Right lobe of liver (tissue), 6 donors: ENCODE data around the gene SRRM3. TPM values are rescaled to one million over a fixed set of nuclear protein-coding genes. Genes with fewer than 3 reads are reported as not detected.
A peak's percentile ranks its signal among the peaks of the same experiment; 100 is the strongest.
"Not testable (repeated sequence)": the region's sequence is repeated elsewhere in the genome, so short reads cannot be mapped to it uniquely, and the experiment has no call there.

Source experiments
- ATAC-seq, 4 donors: fragments of 200-7000 bp; cut with Tn5 transposase; one replicate each; pipeline ENCODE4 v1.9.1; 2020; ENCODE audit warnings: mild to moderate bottlenecking in 4 of 4, moderate library complexity in 4 of 4
- DNase-seq, 3 donors: peaks; one replicate each; pipeline ENCODE4 v3.0.0-alpha.2; 2020
- H3K27ac ChIP-seq, 3 donors: fragments of 200-600 bp; one replicate each; pipeline ENCODE4 v1.8.0; 2022
- H3K27me3 ChIP-seq, 2 donors: fragments of 200-600 bp; one replicate each; pipeline ENCODE4 v1.8.0; 2022
- H3K36me3 ChIP-seq, 4 donors: fragments of 200-600 bp; sonication (generic) in 1 of 4; one replicate each; pipeline versions ENCODE4 v1.5.1 to v1.8.0; 2017 to 2022; ENCODE audit warnings: control low read depth in 1 of 4
- H3K4me1 ChIP-seq, 4 donors: fragments of 200-600 bp; sonication (generic) in 1 of 4; one replicate each; pipeline versions ENCODE4 v1.5.1 to v1.8.0; 2017 to 2022; ENCODE audit warnings: control low read depth in 1 of 4
- H3K4me3 ChIP-seq, 3 donors: fragments of 200-600 bp; one replicate each; pipeline ENCODE4 v1.8.0; 2022
- H3K9me3 ChIP-seq, 4 donors: fragments of 200-600 bp; sonication (generic) in 1 of 4; one replicate each; pipeline versions ENCODE4 v1.5.1 to v1.8.0; 2017 to 2022; ENCODE audit warnings: control low read depth in 1 of 4
- CTCF ChIP-seq, 4 donors: fragments of 200-600 bp in 3 of 4; fragments of 450-650 bp in 1 of 4; IDR thresholded peaks; one replicate each; pipeline versions ENCODE4 v1.5.1 to v1.8.0; 2016 to 2022; ENCODE audit warnings: antibody characterized with exemption in 4 of 4, mild to moderate bottlenecking in 2 of 4
- POLR2A ChIP-seq: fragments of 450-650 bp; IDR thresholded peaks from one replicate; pipeline ENCODE4 v1.6.1; 2017; ENCODE audit warnings: antibody characterized with exemption, mild to moderate bottlenecking
- WGBS: methylation state at CpG from one replicate; pipeline ENCODE4 v1.1.6; 2018; ENCODE audit warnings: low coverage, low lambda C conversion rate; ENCODE audit not compliant: insufficient coverage; ENCODE audit errors: missing lambda C conversion rate; 5-methylcytosine and 5-hydroxymethylcytosine counted together
- intact Hi-C, 2 donors: fragments of 100-400 bp; cut with DNase I; formaldehyde crosslinking; loops; one replicate each; pipeline versions ENCODE4 v1.11.2 to v1.14.1; 2022
- long read RNA-seq: library from polyadenylated mRNA; unstranded; transcript quantifications from one replicate; pipeline ENCODE4 v2.0.0, GENCODE V29; 2019
- total RNA-seq, 6 experiments: library from RNA; depleted of rRNA in 2 of 6; stranded (reverse); fragments of >200 nt in 2 of 6; fragmentation: NEBNext Ultra II Directional in 3 of 6; extraction: Animal tissue kit (Norgen Biotek cat#: 25700) in 3 of 6; gene quantifications; one replicate each; pipeline versions ENCODE4 v1.1.0 to v1.2.4, GENCODE V29; 2016 to 2023
- donor health status: DM: no; HTN: yes; CAD: no.
- donor health status: DM: no; HTN: no; CAD: no.
- donor health status: DM: no; HTN: no; CAD: no.
- donor health status: DM: no; HTN: yes; CAD: no.
- donor health status: DM: no; HTN: yes; CAD: no.

The SRRM3 gene
- under 1 TPM in 4 of 6 experiments, not detected in 2; 0.14 to 0.37 (median 0.19) TPM for total RNA-seq
- long read RNA-seq: 0 reads

- Histone ChIP-seq H3K9me3 (no peaks in the 10 kb centered on the region), H3K4me1 (no peaks in the 10 kb centered on the region), H3K27ac (no peak within 1 kb of the TSS), H3K27me3 (peaks cover 0 to 4% of the 10 kb centered on the region in 2 donors), H3K36me3 (no peaks in the 10 kb centered on the region), H3K4me3 (no peak within 1 kb of the TSS)
- TF ChIP-seq POLR2A (no peak), CTCF (IDR thresholded peaks at IDR 0.05) (peak; percentile 44 to 74 (median 52))
- DNase-seq (peak; percentile 76 to 81 (median 81)), ATAC-seq (peak; percentile 91 to 100 (median 96))
- intact Hi-C loops: no loop called here
- WGBS: 0% methylated on average over 2 of the region's 57 CpGs
Observed at GRCh38 chr7:76201732-76202665, at the start of gene SRRM3. TSS of gene SRRM3 (plus strand) at chr7:76201896. CDS start at chr7:76235067, 33,171 bp downstream.

- WGBS: 73% methylated on average over 5 of the region's 5 CpGs
- no peak overlapping the region for H3K4me3 ChIP-seq
- no peak for ATAC-seq
- no peaks in the 10 kb centered on the region for H3K36me3 ChIP-seq
- no peak overlapping the region for H3K27ac ChIP-seq
- no peaks in the 10 kb centered on the region for H3K4me1 ChIP-seq
- no peak for DNase-seq
- H3K27me3 ChIP-seq: no peaks in the 10 kb centered on the region
- H3K9me3 ChIP-seq: no peaks in the 10 kb centered on the region
- intact Hi-C loops: no loop called here
- no peak for TF ChIP-seq CTCF (IDR thresholded peaks at IDR 0.05)
Observed at GRCh38 chr7:76151932-76152331, 49.8 kb upstream of the SRRM3 start.

GRCh38 chr7:76153571-76154230, 48.0 kb upstream of the SRRM3 start:
- DNase-seq, H3K36me3 ChIP-seq, H3K9me3 ChIP-seq, H3K4me1 ChIP-seq, H3K4me3 ChIP-seq, H3K27ac ChIP-seq, intact Hi-C loops, ATAC-seq, H3K27me3 ChIP-seq: not testable (repeated sequence)
- WGBS: 65% methylated on average over 5 of the region's 5 CpGs

- no peaks in the 10 kb centered on the region for H3K36me3 ChIP-seq
- no peak overlapping the region for H3K27ac ChIP-seq
- 41% methylated on average over 6 of the region's 6 CpGs for WGBS
- DNase-seq (peak; percentile 65 to 87 (median 80)), ATAC-seq (peak; percentile 86 to 98 (median 97))
- no peak overlapping the region for H3K4me3 ChIP-seq
- intact Hi-C loops: no loop called here
- H3K4me1 ChIP-seq: no peaks in the 10 kb centered on the region
- H3K9me3 ChIP-seq: no peaks in the 10 kb centered on the region
- H3K27me3 ChIP-seq: no peaks in the 10 kb centered on the region
- TF ChIP-seq POLR2A: no peak
- TF ChIP-seq CTCF (IDR thresholded peaks at IDR 0.05): no peak
Observed at GRCh38 chr7:76155938-76156337, 45.8 kb upstream of the SRRM3 start.

- H3K27ac ChIP-seq, H3K36me3 ChIP-seq, H3K9me3 ChIP-seq, H3K27me3 ChIP-seq, H3K4me3 ChIP-seq, H3K4me1 ChIP-seq, intact Hi-C loops, ATAC-seq, DNase-seq: not testable (repeated sequence)
- WGBS: 83% methylated on average over 2 of the region's 2 CpGs
Observed at GRCh38 chr7:76156992-76157685, 44.6 kb upstream of the SRRM3 start.

GRCh38 chr7:76158416-76158815, 43.3 kb upstream of the SRRM3 start:
- H3K36me3 ChIP-seq, H3K27me3 ChIP-seq, H3K4me3 ChIP-seq, ATAC-seq, H3K27ac ChIP-seq, H3K9me3 ChIP-seq, intact Hi-C loops, DNase-seq, H3K4me1 ChIP-seq: not testable (repeated sequence)
- WGBS: 84% methylated on average over 6 of the region's 10 CpGs

- H3K27ac ChIP-seq, H3K4me3 ChIP-seq, H3K4me1 ChIP-seq, H3K27me3 ChIP-seq, H3K36me3 ChIP-seq, intact Hi-C loops, ATAC-seq, H3K9me3 ChIP-seq: not testable (repeated sequence)
- peak in 1 of 3 donors; percentile 6 for DNase-seq
- 71% methylated on average over 9 of the region's 10 CpGs for WGBS
Observed at GRCh38 chr7:76162416-76163170, 39.1 kb upstream of the SRRM3 start.
